ENCODE results near the gene PPP4R2.
A peak's percentile ranks its signal among the peaks of the same experiment; 100 is the strongest.

Gene PPP4R2

DNA sequence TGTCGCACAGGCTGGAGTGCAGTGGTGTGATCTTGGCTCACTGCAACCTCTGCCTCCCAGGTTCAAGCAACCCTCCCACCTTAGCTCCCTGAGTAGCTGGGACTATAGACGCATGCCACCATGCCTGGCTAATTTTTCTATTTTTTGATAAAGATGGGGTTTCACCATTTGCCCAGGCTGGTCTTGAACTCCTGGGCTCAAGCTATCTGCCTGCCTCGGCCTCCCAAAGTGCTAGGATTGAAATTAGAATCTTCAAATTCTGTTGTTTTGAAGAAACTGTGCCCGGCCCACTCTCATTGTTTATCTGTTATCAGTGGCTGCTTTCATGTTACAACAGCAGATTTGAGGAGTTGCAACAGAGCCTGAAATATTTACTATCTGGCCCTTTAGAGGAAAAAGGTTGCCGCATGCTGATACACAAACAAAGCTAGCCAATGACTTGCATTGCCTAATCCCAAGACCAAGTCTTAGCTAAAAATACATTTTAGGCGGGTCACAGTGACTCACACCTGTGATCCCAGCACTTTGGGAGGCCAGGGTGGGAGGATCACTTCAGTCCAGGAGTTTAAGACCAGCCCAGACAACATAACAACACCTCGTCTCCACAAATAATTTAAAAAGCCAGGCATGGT lies 43.2 kb upstream of the PPP4R2 start:
- H3K27me3 ChIP-seq (ENCODE audit: insufficient read depth, poor library complexity, severe bottlenecking), result no peaks in the 10 kb centered on the region
- DNase-seq (ENCODE audit: low read depth in 1 of 2, low spot score in 1 of 2), result peak in 1 of 2 experiments; percentile 14
- H3K27ac ChIP-seq (replicated peaks), result no peak overlapping the region; the same call in 1 of the 2 replicates
- TF ChIP-seq POLR2AphosphoS5 (IDR thresholded peaks at IDR 0.05; ENCODE audit: low read depth) (no peak), SPI1 (IDR thresholded peaks at IDR 0.05; ENCODE audit: borderline replicate concordance, low read depth) (no peak), GABPA (IDR thresholded peaks at IDR 0.05; ENCODE audit: low read depth) (no peak), CTCF (IDR thresholded peaks at IDR 0.05; ENCODE audit: insufficient read depth, low read length) (no peak)
- TF ChIP-seq, protein P1, sequence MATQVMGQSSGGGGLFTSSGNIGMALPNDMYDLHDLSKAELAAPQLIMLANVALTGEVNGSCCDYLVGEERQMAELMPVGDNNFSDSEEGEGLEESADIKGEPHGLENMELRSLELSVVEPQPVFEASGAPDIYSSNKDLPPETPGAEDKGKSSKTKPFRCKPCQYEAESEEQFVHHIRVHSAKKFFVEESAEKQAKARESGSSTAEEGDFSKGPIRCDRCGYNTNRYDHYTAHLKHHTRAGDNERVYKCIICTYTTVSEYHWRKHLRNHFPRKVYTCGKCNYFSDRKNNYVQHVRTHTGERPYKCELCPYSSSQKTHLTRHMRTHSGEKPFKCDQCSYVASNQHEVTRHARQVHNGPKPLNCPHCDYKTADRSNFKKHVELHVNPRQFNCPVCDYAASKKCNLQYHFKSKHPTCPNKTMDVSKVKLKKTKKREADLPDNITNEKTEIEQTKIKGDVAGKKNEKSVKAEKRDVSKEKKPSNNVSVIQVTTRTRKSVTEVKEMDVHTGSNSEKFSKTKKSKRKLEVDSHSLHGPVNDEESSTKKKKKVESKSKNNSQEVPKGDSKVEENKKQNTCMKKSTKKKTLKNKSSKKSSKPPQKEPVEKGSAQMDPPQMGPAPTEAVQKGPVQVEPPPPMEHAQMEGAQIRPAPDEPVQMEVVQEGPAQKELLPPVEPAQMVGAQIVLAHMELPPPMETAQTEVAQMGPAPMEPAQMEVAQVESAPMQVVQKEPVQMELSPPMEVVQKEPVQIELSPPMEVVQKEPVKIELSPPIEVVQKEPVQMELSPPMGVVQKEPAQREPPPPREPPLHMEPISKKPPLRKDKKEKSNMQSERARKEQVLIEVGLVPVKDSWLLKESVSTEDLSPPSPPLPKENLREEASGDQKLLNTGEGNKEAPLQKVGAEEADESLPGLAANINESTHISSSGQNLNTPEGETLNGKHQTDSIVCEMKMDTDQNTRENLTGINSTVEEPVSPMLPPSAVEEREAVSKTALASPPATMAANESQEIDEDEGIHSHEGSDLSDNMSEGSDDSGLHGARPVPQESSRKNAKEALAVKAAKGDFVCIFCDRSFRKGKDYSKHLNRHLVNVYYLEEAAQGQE (IDR thresholded peaks at IDR 0.05; ENCODE audit: insufficient replicate concordance, low read depth), result no peak
- no peak overlapping the region for H3K4me3 ChIP-seq (replicated peaks; ENCODE audit: insufficient read depth, low read length)

GRCh38 chr3:72957297-72957696 lies 39.3 kb upstream of the PPP4R2 start:
- no peak overlapping the region for H3K4me3 ChIP-seq (replicated peaks; ENCODE audit: insufficient read depth, low read length)
- no peak overlapping the region for H3K27ac ChIP-seq (replicated peaks)
- no peaks in the 10 kb centered on the region for H3K27me3 ChIP-seq (ENCODE audit: insufficient read depth, poor library complexity, severe bottlenecking)
- DNase-seq (ENCODE audit: low read depth in 1 of 2, low spot score in 1 of 2), result no peak
- TF ChIP-seq GABPA (IDR thresholded peaks at IDR 0.05; ENCODE audit: low read depth) (no peak), POLR2AphosphoS5 (IDR thresholded peaks at IDR 0.05; ENCODE audit: low read depth) (no peak), SPI1 (IDR thresholded peaks at IDR 0.05; ENCODE audit: borderline replicate concordance, low read depth) (no peak), CTCF (IDR thresholded peaks at IDR 0.05; ENCODE audit: insufficient read depth, low read length) (no peak)

- no peaks in the 10 kb centered on the region for H3K27me3 ChIP-seq (ENCODE audit: insufficient read depth, poor library complexity, severe bottlenecking)
- H3K27ac ChIP-seq (replicated peaks), result no peak overlapping the region
- no peak overlapping the region for H3K4me3 ChIP-seq (replicated peaks; ENCODE audit: insufficient read depth, low read length)
- TF ChIP-seq SPI1 (IDR thresholded peaks at IDR 0.05; ENCODE audit: borderline replicate concordance, low read depth) (no peak), GABPA (IDR thresholded peaks at IDR 0.05; ENCODE audit: low read depth) (no peak), CTCF (IDR thresholded peaks at IDR 0.05; ENCODE audit: insufficient read depth, low read length) (no peak), POLR2AphosphoS5 (IDR thresholded peaks at IDR 0.05; ENCODE audit: low read depth) (no peak)
- TF ChIP-seq, protein P1 (IDR thresholded peaks at IDR 0.05; ENCODE audit: insufficient replicate concordance, low read depth), result no peak
- no peak for DNase-seq (ENCODE audit: low read depth in 1 of 2, low spot score in 1 of 2)
Measured at GRCh38 chr3:72959336-72959735, 37.3 kb upstream of the PPP4R2 start.
